IPS-18a (cell line): ENCODE data around the gene WSCD1.

Experiments used
- H3K27ac ChIP-seq: one replicate; pipeline ENCODE4 v1.5.1; 2013; ENCODE audit warnings: low read length
- H3K27me3 ChIP-seq: one replicate; pipeline ENCODE4 v1.6.1; 2013; ENCODE audit warnings: mild to moderate bottlenecking, low read length; ENCODE audit not compliant: control insufficient read depth, insufficient read depth
- H3K36me3 ChIP-seq: one replicate; pipeline ENCODE4 v1.6.1; 2013; ENCODE audit warnings: low read depth, low read length; ENCODE audit not compliant: control insufficient read depth
- H3K4me1 ChIP-seq: one replicate; pipeline ENCODE4 v1.6.1; 2013; ENCODE audit warnings: low read depth, low read length; ENCODE audit not compliant: control insufficient read depth
- H3K4me3 ChIP-seq: one replicate; pipeline ENCODE4 v1.5.1; 2013; ENCODE audit warnings: low read length
- H3K9ac ChIP-seq: one replicate; pipeline ENCODE4 v1.6.1; 2013; ENCODE audit warnings: mild to moderate bottlenecking, low read length, moderate library complexity
- H3K9me3 ChIP-seq: one replicate; pipeline ENCODE4 v1.6.1; 2013; ENCODE audit warnings: low read depth, low read length; ENCODE audit not compliant: control insufficient read depth

The WSCD1 gene

DNA sequence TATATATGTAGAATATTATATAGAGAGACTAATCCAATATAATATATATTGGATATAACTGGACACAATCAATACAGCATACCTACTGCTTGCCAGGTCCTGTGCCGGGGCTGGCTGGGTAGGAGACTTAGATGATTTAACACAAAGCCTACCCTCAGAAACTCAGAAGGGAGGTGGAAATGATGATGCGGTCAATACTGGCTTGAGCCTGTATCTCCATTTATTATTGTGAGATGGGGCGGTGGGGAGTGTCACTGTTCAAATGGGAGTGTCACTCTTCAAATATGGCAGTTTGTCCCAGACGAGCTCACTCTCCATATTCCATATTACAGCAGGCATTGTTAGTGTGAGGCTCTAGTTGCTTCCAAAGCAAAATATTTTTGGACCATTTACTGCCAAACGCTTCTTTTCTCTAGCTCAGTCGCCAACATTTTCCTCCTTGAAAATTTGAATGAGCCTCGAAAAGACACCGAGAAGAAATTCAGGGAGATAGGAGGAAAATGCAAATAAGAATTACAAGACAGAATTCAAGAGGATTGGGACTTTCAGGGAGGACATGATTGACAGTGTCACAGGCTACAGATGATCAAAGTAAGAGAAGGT lies 70.7 kb downstream of the WSCD1 start:
- Histone ChIP-seq H3K4me1 (peaks cover 20% of the 10 kb centered on the region), H3K9me3 (no peaks in the 10 kb centered on the region), H3K36me3 (no peaks in the 10 kb centered on the region), H3K4me3 (no peak overlapping the region), H3K27me3 (no peaks in the 10 kb centered on the region), H3K27ac (no peak overlapping the region), H3K9ac (no peak overlapping the region)

GRCh38 chr17:6142701-6143100 lies 72.5 kb downstream of the WSCD1 start:
- no peaks in the 10 kb centered on the region for H3K36me3 ChIP-seq
- H3K4me1 ChIP-seq, result peaks cover 20% of the 10 kb centered on the region
- no peaks in the 10 kb centered on the region for H3K9me3 ChIP-seq
- H3K27ac ChIP-seq, result no peak overlapping the region
- no peak overlapping the region for H3K4me3 ChIP-seq
- no peaks in the 10 kb centered on the region for H3K27me3 ChIP-seq
- no peak overlapping the region for H3K9ac ChIP-seq

- Histone ChIP-seq H3K36me3 (no peaks in the 10 kb centered on the region), H3K27ac (no peak overlapping the region), H3K4me3 (no peak overlapping the region), H3K9ac (no peak overlapping the region), H3K4me1 (no peaks in the 10 kb centered on the region), H3K9me3 (no peaks in the 10 kb centered on the region), H3K27me3 (no peaks in the 10 kb centered on the region)
These were observed 75.8 kb downstream of the WSCD1 start for GRCh38 chr17:6145946-6146345.

- Histone ChIP-seq H3K9ac (no peak overlapping the region), H3K27me3 (no peaks in the 10 kb centered on the region), H3K36me3 (no peaks in the 10 kb centered on the region), H3K4me1 (no peaks in the 10 kb centered on the region), H3K27ac (no peak overlapping the region), H3K9me3 (no peaks in the 10 kb centered on the region), H3K4me3 (no peak overlapping the region)
These were observed 76.9 kb downstream of the WSCD1 start for GRCh38 chr17:6147042-6147441.

- no peaks in the 10 kb centered on the region for H3K36me3 ChIP-seq
- H3K4me3 ChIP-seq, result no peak overlapping the region
- no peaks in the 10 kb centered on the region for H3K4me1 ChIP-seq
- no peak overlapping the region for H3K9ac ChIP-seq
- H3K27ac ChIP-seq, result no peak overlapping the region
- no peaks in the 10 kb centered on the region for H3K9me3 ChIP-seq
- no peaks in the 10 kb centered on the region for H3K27me3 ChIP-seq
These were observed 83.2 kb downstream of the WSCD1 start for GRCh38 chr17:6153375-6153774.

GRCh38 chr17:6157716-6158115 lies 87.5 kb downstream of the WSCD1 start:
- no peak overlapping the region for H3K9ac ChIP-seq
- H3K4me1 ChIP-seq, result peaks cover 18% of the 10 kb centered on the region
- no peaks in the 10 kb centered on the region for H3K9me3 ChIP-seq
- H3K27ac ChIP-seq, result no peak overlapping the region
- H3K4me3 ChIP-seq, result no peak overlapping the region
- no peaks in the 10 kb centered on the region for H3K36me3 ChIP-seq
- H3K27me3 ChIP-seq, result no peaks in the 10 kb centered on the region

- no peaks in the 10 kb centered on the region for H3K27me3 ChIP-seq
- H3K9me3 ChIP-seq, result no peaks in the 10 kb centered on the region
- H3K9ac ChIP-seq, result no peak overlapping the region
- H3K4me3 ChIP-seq, result no peak overlapping the region
- no peaks in the 10 kb centered on the region for H3K36me3 ChIP-seq
- H3K27ac ChIP-seq, result no peak overlapping the region
- H3K4me1 ChIP-seq, result peaks cover 25% of the 10 kb centered on the region
These were observed 89.5 kb downstream of the WSCD1 start for GRCh38 chr17:6159541-6160231.

DNA sequence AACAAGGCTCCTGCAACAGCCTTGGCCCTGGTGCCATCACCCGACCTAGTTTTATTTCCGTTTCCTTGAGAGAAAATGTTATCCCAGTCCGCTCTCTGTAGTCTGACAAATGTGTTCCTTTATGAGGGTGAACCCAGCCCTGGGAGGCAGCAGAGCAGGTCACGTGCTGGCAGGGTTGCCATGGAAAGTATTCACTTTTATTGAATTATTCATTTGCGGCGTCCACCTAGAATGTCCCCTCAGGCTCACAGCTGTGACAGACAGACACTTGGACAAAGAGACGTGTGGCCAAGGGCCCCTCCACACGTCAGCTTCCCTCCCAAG lies 90.0 kb downstream of the WSCD1 start:
- H3K9ac ChIP-seq, result no peak overlapping the region
- H3K9me3 ChIP-seq, result no peaks in the 10 kb centered on the region
- no peaks in the 10 kb centered on the region for H3K27me3 ChIP-seq
- H3K36me3 ChIP-seq, result no peaks in the 10 kb centered on the region
- H3K4me1 ChIP-seq, result peaks cover 25% of the 10 kb centered on the region
- no peak overlapping the region for H3K4me3 ChIP-seq
- no peak overlapping the region for H3K27ac ChIP-seq

GRCh38 chr17:6160911-6161855 lies 91.0 kb downstream of the WSCD1 start:
- Histone ChIP-seq H3K27me3 (no peaks in the 10 kb centered on the region), H3K9me3 (no peaks in the 10 kb centered on the region), H3K9ac (no peak overlapping the region), H3K4me3 (no peak overlapping the region), H3K4me1 (peaks cover 25% of the 10 kb centered on the region), H3K27ac (no peak overlapping the region), H3K36me3 (no peaks in the 10 kb centered on the region)

DNA sequence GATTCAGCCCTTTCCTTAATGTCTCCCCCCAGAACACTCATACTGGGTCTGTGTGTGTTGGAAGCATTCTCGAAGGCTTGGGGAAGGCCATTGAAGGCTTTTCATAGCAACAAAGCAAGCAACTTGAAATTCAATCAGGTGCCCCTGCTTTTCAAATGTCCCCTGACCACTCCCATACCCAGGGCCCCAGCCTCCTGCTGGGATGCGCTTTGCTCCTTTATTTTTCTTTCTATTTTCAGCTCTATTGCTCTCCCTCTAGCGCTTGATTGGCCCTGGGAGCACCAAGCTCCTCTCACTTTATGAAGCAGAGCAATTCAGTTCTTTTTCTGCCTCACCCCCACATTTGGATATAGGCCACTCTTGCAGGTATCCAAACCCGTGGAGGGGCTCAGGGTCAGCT lies 92.0 kb downstream of the WSCD1 start:
- H3K36me3 ChIP-seq, result no peaks in the 10 kb centered on the region
- H3K9ac ChIP-seq, result no peak overlapping the region
- H3K27me3 ChIP-seq, result no peaks in the 10 kb centered on the region
- H3K4me3 ChIP-seq, result peak overlapping the region; percentile 42
- H3K27ac ChIP-seq, result peak overlapping the region; percentile 69
- H3K4me1 ChIP-seq, result peaks cover 25% of the 10 kb centered on the region
- no peaks in the 10 kb centered on the region for H3K9me3 ChIP-seq

GRCh38 chr17:6162892-6163291 lies 92.7 kb downstream of the WSCD1 start:
- Histone ChIP-seq H3K27me3 (no peaks in the 10 kb centered on the region), H3K27ac (no peak overlapping the region)

More at GRCh38 chr17:6162892-6163291, 92.7 kb downstream of the WSCD1 start:
- no peaks in the 10 kb centered on the region for H3K36me3 ChIP-seq
- peaks cover 25% of the 10 kb centered on the region for H3K4me1 ChIP-seq
- H3K9me3 ChIP-seq, result no peaks in the 10 kb centered on the region
- H3K9ac ChIP-seq, result no peak overlapping the region
- no peak overlapping the region for H3K4me3 ChIP-seq
